Transverse colon (tissue), 4 donors: Measurements from ENCODE around the gene GALNT10. TPM values are rescaled to one million over a fixed set of nuclear protein-coding genes. Genes with fewer than 3 reads are reported as not detected.

Source experiments
- DNase-seq: peaks from one replicate; pipeline ENCODE4 v3.0.0-alpha.2; 2019
- H3K27ac ChIP-seq, 4 donors: fragments of 200-600 bp; sonication (generic); 2 replicates each; pipeline ENCODE4 v1.5.1; 2016 to 2018; ENCODE audit warnings: inconsistent platforms in 4 of 4
- H3K27me3 ChIP-seq: fragments of 200-600 bp; sonication (generic); 2 replicates; pipeline ENCODE4 v1.5.1; 2017; ENCODE audit warnings: inconsistent platforms
- H3K36me3 ChIP-seq, 4 donors: fragments of 200-600 bp; sonication (generic); 2 replicates each; pipeline ENCODE4 v1.5.1; 2017 to 2019; ENCODE audit warnings: inconsistent platforms in 4 of 4
- H3K4me1 ChIP-seq, 4 donors: fragments of 200-600 bp; sonication (generic); 2 replicates each; pipeline ENCODE4 v1.5.1; 2017 to 2020; ENCODE audit warnings: inconsistent platforms in 4 of 4
- H3K4me3 ChIP-seq, 4 donors: fragments of 200-600 bp; sonication (generic); 1 replicate in 1 of 4; 2 replicates in 3 of 4; pipeline versions ENCODE4 v1.5.1 to v1.6.1; 2017 to 2019; ENCODE audit warnings: inconsistent platforms in 4 of 4
- H3K9me3 ChIP-seq, 2 donors: fragments of 200-600 bp; sonication (generic); 2 replicates each; pipeline ENCODE4 v1.5.1; 2017 to 2019; ENCODE audit warnings: inconsistent platforms in 2 of 2
- EP300 ChIP-seq: sonication (generic); formaldehyde crosslinking; IDR thresholded peaks from one replicate; pipeline ENCODE4 v1.6.1; 2017; ENCODE audit warnings: antibody characterized with exemption, low read depth
- POLR2A ChIP-seq: fragments of 450-650 bp; IDR thresholded peaks from one replicate; pipeline ENCODE4 v1.6.1; 2016; ENCODE audit warnings: antibody characterized with exemption, mild to moderate bottlenecking, moderate library complexity
- POLR2AphosphoS5 ChIP-seq, 3 donors: sonication (generic); formaldehyde crosslinking; IDR thresholded peaks; one replicate each; pipeline ENCODE4 v1.6.1; 2016; ENCODE audit warnings: antibody characterized with exemption in 3 of 3
- WGBS, 2 donors: methylation state at CpG; one replicate each; pipeline ENCODE4 v1.1.5; 2018; ENCODE audit warnings: low coverage in 1 of 2; 5-methylcytosine and 5-hydroxymethylcytosine counted together
- in situ Hi-C, 4 donors: fragments of 200-750 bp; cut with MboI; loops; one replicate each; pipeline versions ENCODE4 v1.15.0 to v1.15.1; 2017; ENCODE audit warnings: low sequenced_read_pairs in 3 of 4, low pct_ligation_motif_present in 1 of 4, low pct_unique_long_range_greater_than_20kb in 1 of 4
- intact Hi-C: fragments of 100-400 bp; cut with DNase I; formaldehyde crosslinking; loops from one replicate; pipeline ENCODE4 v1.15.1; 2023; ENCODE audit warnings: low total_unique reads
- total RNA-seq, 4 donors: library from RNA; depleted of rRNA; stranded (reverse); fragments of >200 nt; gene quantifications; one replicate each; pipeline ENCODE4 v1.1.0, GENCODE V29; 2016
- TF ChIP-seq, protein P1 (sequence below), 5 experiments: fragments of 200-600 bp in 3 of 5; fragments of 450-650 bp in 2 of 5; sonication (generic) in 3 of 5; IDR thresholded peaks; 1 replicate in 2 of 5; 2 replicates in 3 of 5; pipeline ENCODE4 v1.5.1; 2016 to 2017; ENCODE audit warnings: antibody characterized with exemption in 5 of 5, inconsistent platforms in 3 of 5, mild to moderate bottlenecking in 2 of 5, moderate library complexity in 1 of 5

Gene GALNT10
- total RNA-seq, 4 donors from 2014 or later, result 18.7 to 142 (median 39.3) TPM

- no peaks in the 10 kb centered on the region for H3K36me3 ChIP-seq
- in situ Hi-C loops, result loop anchor here in 2 of 4 donors (10.0 to 25.0 kb wide), 2 partner anchors 223 to 335 kb away; partner anchors contain the start of gene GALNT10 (in 2 of the 2)
- TF ChIP-seq EP300, result no peak
- TF ChIP-seq, protein P1, sequence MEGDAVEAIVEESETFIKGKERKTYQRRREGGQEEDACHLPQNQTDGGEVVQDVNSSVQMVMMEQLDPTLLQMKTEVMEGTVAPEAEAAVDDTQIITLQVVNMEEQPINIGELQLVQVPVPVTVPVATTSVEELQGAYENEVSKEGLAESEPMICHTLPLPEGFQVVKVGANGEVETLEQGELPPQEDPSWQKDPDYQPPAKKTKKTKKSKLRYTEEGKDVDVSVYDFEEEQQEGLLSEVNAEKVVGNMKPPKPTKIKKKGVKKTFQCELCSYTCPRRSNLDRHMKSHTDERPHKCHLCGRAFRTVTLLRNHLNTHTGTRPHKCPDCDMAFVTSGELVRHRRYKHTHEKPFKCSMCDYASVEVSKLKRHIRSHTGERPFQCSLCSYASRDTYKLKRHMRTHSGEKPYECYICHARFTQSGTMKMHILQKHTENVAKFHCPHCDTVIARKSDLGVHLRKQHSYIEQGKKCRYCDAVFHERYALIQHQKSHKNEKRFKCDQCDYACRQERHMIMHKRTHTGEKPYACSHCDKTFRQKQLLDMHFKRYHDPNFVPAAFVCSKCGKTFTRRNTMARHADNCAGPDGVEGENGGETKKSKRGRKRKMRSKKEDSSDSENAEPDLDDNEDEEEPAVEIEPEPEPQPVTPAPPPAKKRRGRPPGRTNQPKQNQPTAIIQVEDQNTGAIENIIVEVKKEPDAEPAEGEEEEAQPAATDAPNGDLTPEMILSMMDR (IDR thresholded peaks at IDR 0.05), result no peak
- no peak for TF ChIP-seq POLR2A
- TF ChIP-seq POLR2AphosphoS5 (IDR thresholded peaks at IDR 0.05), result no peak
These were observed 219.5 kb downstream of the GALNT10 start for GRCh38 chr5:154410008-154410407.

GRCh38 chr5:154410786-154411185 is 220.3 kb downstream of the GALNT10 start:
- DNase-seq, result no peak
- intact Hi-C loops (no loop called here), in situ Hi-C loops (loop anchor here in 2 of 4 donors (10.0 to 25.0 kb wide), 2 partner anchors 223 to 336 kb away; partner anchors contain the start of gene GALNT10 (in 2 of the 2))
- Histone ChIP-seq H3K27ac (no peak overlapping the region), H3K4me3 (no peak overlapping the region), H3K36me3 (no peaks in the 10 kb centered on the region), H3K27me3 (no peaks in the 10 kb centered on the region), H3K4me1 (no peaks in the 10 kb centered on the region), H3K9me3 (no peaks in the 10 kb centered on the region)
- TF ChIP-seq POLR2A, result no peak
- TF ChIP-seq, protein P1 (IDR thresholded peaks at IDR 0.05), result no peak
- no peak for TF ChIP-seq POLR2AphosphoS5 (IDR thresholded peaks at IDR 0.05)
- no peak for TF ChIP-seq EP300
- WGBS, 2 donors, result 100% methylated on average over 1 to 6 of the region's 6 CpGs

More at GRCh38 chr5:154410008-154410407, 219.5 kb downstream of the GALNT10 start:
- H3K4me1 ChIP-seq, result peaks cover under 1 to 6% (median 6%) of the 10 kb centered on the region in 4 donors
- no peaks in the 10 kb centered on the region for H3K27me3 ChIP-seq
- no peak overlapping the region for H3K4me3 ChIP-seq
- no peak overlapping the region for H3K27ac ChIP-seq
- intact Hi-C loops, result no loop called here
- no peak for DNase-seq
- no peaks in the 10 kb centered on the region for H3K9me3 ChIP-seq

- no peak for DNase-seq
- Histone ChIP-seq H3K9me3 (no peaks in the 10 kb centered on the region), H3K4me1 (no peaks in the 10 kb centered on the region), H3K27ac (no peak overlapping the region), H3K36me3 (no peaks in the 10 kb centered on the region), H3K4me3 (no peak overlapping the region), H3K27me3 (no peaks in the 10 kb centered on the region)
- in situ Hi-C loops (loop anchor here in 2 of 4 donors (10.0 to 25.0 kb wide), 2 partner anchors 224 to 337 kb away; partner anchors contain the start of gene GALNT10 (in 2 of the 2)), intact Hi-C loops (no loop called here)
- WGBS, 2 donors, result 97% methylated on average over 5 of the region's 5 CpGs; no CpG with 5 or more reads in 1 of the 2 donors
- no peak for TF ChIP-seq POLR2A
- TF ChIP-seq EP300, result no peak
- TF ChIP-seq POLR2AphosphoS5 (IDR thresholded peaks at IDR 0.05), result no peak
- TF ChIP-seq, protein P1 (IDR thresholded peaks at IDR 0.05), result no peak
These were observed 220.8 kb downstream of the GALNT10 start for GRCh38 chr5:154411338-154411737.

DNA sequence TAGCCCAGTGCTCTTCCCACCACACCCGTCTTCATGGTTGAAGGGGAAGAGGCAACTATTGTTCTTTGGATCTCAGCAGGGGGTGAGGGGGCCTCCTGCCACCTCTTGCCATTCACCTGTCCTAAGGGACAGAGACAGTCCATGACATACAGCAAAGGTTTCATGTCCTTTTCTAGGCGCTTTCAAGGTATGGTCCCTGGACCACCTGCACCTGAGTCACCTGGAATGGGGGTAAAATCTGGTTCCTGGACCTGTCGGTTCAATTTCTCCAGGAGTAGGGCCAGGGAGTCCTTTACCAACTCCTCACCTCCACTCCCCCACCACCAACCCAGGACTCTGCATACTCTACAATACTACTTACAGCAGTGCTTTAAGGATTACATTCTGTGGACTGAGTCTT is 221.8 kb downstream of the GALNT10 start:
- no peaks in the 10 kb centered on the region for H3K27me3 ChIP-seq
- in situ Hi-C loops, result loop anchor here in 2 of 4 donors (10.0 to 25.0 kb wide), 2 partner anchors 225 to 338 kb away; partner anchors contain the start of gene GALNT10 (in 2 of the 2)
- no peak overlapping the region for H3K4me3 ChIP-seq
- no peak for DNase-seq
- H3K4me1 ChIP-seq, result no peaks in the 10 kb centered on the region
- H3K9me3 ChIP-seq, result no peaks in the 10 kb centered on the region
- no peak for TF ChIP-seq POLR2AphosphoS5 (IDR thresholded peaks at IDR 0.05)
- TF ChIP-seq EP300, result no peak
- TF ChIP-seq, protein P1 (IDR thresholded peaks at IDR 0.05), result no peak
- no peak for TF ChIP-seq POLR2A
- 97 to 100% methylated on average over 1 to 3 of the region's 3 CpGs for WGBS, 2 donors
- H3K27ac ChIP-seq, result no peak overlapping the region
- intact Hi-C loops, result no loop called here
- H3K36me3 ChIP-seq, result no peaks in the 10 kb centered on the region
